Endothelial cell of umbilical vein (primary cell): ENCODE measurements around the gene ITSN1. TPM values are rescaled to one million over a fixed set of nuclear protein-coding genes. Genes with fewer than 3 reads are reported as not detected.
A peak's percentile ranks its signal among the peaks of the same experiment; 100 is the strongest.

Experiments
- BruUV-seq: library from RNA; stranded (reverse); fragments of 400-500 nt; replicated peaks from 2 replicates; lab custom pipeline; 2021; lab: Mats Ljungman, UMichigan
- CTCF ChIA-PET: fragments of 300-600, 350-600 bp; sonication (Branson Sonifier 250); formaldehyde crosslinking; loops from one replicate; lab custom pipeline; 2021; ENCODE audit warnings: antibody characterized with exemption, inconsistent platforms; lab: Charles Lee
- POLR2A ChIA-PET: fragments of 300-600, 350-600 bp; sonication (Branson Sonifier 250); formaldehyde crosslinking; loops from one replicate; lab custom pipeline; 2021; ENCODE audit warnings: antibody characterized with exemption, inconsistent platforms; lab: Charles Lee
- DNase-seq: peaks from one replicate; pipeline ENCODE4 v3.0.0-alpha.2; 2011; ENCODE audit warnings: low read depth, low spot score
- FAIRE-seq: peaks from 2 replicates; lab custom pipeline; 2011; peaks lifted over from hg19 to GRCh38; lab: Jason Lieb, UNC
- H2AFZ ChIP-seq: 2 replicates; pipeline ENCODE4 v1.6.0; 2012; ENCODE audit warnings: low read depth, low read length, control low read depth, inconsistent platforms
- H3K27ac ChIP-seq: 2 replicates; pipeline ENCODE4 v1.5.1; 2011; ENCODE audit warnings: low read depth, mild to moderate bottlenecking, control low read depth, low read length, moderate library complexity; ENCODE audit not compliant: insufficient read depth
- H3K27me3 ChIP-seq, 2 experiments: 2 replicates each; pipeline versions ENCODE4 v1.6.0 to v1.6.1; 2011; ENCODE audit warnings: low read length in 2 of 2, mixed read lengths in 1 of 2; ENCODE audit not compliant: control insufficient read depth in 2 of 2, insufficient read depth in 2 of 2
- H3K36me3 ChIP-seq, 2 experiments: 2 replicates in 1 of 2; 3 replicates in 1 of 2; pipeline ENCODE4 v1.5.1; 2011; ENCODE audit warnings: low read length in 2 of 2, mild to moderate bottlenecking in 1 of 2, moderate library complexity in 1 of 2; ENCODE audit not compliant: control insufficient read depth in 2 of 2, insufficient read depth in 2 of 2; ENCODE audit errors: extremely low read depth in 1 of 2
- H3K4me1 ChIP-seq: 3 replicates; pipeline ENCODE4 v1.5.1; 2011; ENCODE audit warnings: mild to moderate bottlenecking, low read length; ENCODE audit not compliant: control insufficient read depth, insufficient read depth; ENCODE audit errors: extremely low read depth
- H3K4me2 ChIP-seq: 2 replicates; pipeline ENCODE4 v1.6.1; 2011; ENCODE audit warnings: low read length, control low read depth, mixed read lengths; ENCODE audit not compliant: insufficient read depth
- H3K4me3 ChIP-seq, 3 experiments: fragments of 200-600 bp in 1 of 3; sonication (generic), shearing (Covaris generic) in 1 of 3; replicated peaks in 1 of 3; 2 replicates each; pipeline ENCODE4 v1.5.1; 2011 to 2016; ENCODE audit warnings: control low read depth in 3 of 3, low read length in 3 of 3, mild to moderate bottlenecking in 2 of 3, inconsistent platforms in 1 of 3, low read depth in 1 of 3, moderate library complexity in 1 of 3; ENCODE audit not compliant: insufficient read depth in 1 of 3
- H3K79me2 ChIP-seq: 2 replicates; pipeline ENCODE4 v1.6.0; 2012; ENCODE audit warnings: low read length, inconsistent platforms; ENCODE audit not compliant: control insufficient read depth, insufficient read depth
- H3K9ac ChIP-seq: replicated peaks from 2 replicates; pipeline ENCODE3; 2011; ENCODE audit warnings: low read length, control low read depth; ENCODE audit not compliant: insufficient read depth; ENCODE audit errors: extremely low read depth
- H3K9me1 ChIP-seq: replicated peaks from 3 replicates; pipeline ENCODE4 v1.6.0; 2011; ENCODE audit warnings: mild to moderate bottlenecking, low read length; ENCODE audit not compliant: control insufficient read depth, insufficient read depth; ENCODE audit errors: extremely low read depth
- H3K9me3 ChIP-seq: replicated peaks from 2 replicates; pipeline ENCODE4 v1.5.1; 2012; ENCODE audit warnings: low read length, inconsistent platforms; ENCODE audit not compliant: control insufficient read depth, insufficient read depth
- H4K20me1 ChIP-seq: replicated peaks from 2 replicates; pipeline ENCODE3; 2011; ENCODE audit warnings: mild to moderate bottlenecking, low read length; ENCODE audit not compliant: control insufficient read depth, insufficient read depth; ENCODE audit errors: extremely low read depth
- CTCF ChIP-seq, 2 donors: IDR thresholded peaks; 1 replicate in 1 of 2; 2 replicates in 1 of 2; pipeline ENCODE4 v1.5.1; 2011; ENCODE audit warnings: low read length in 2 of 2, mild to moderate bottlenecking in 2 of 2, moderate library complexity in 2 of 2, control low read depth in 1 of 2, inconsistent platforms in 1 of 2, low read depth in 1 of 2; ENCODE audit not compliant: insufficient read depth in 1 of 2; ENCODE audit errors: extremely low read depth in 1 of 2
- FOS ChIP-seq: IDR thresholded peaks from 2 replicates; pipeline ENCODE4 v1.6.1; 2011; ENCODE audit warnings: mild to moderate bottlenecking, low read length, moderate library complexity, borderline replicate concordance; ENCODE audit not compliant: insufficient read depth
- GATA2 ChIP-seq: IDR thresholded peaks from 2 replicates; pipeline ENCODE4 v1.7.0; 2011; ENCODE audit warnings: low read depth, mild to moderate bottlenecking, moderate library complexity, mixed read lengths, low read length; ENCODE audit not compliant: insufficient read length, insufficient read depth
- MYC ChIP-seq: IDR thresholded peaks from one replicate; pipeline ENCODE4 v1.6.1; 2011; ENCODE audit warnings: mild to moderate bottlenecking, low read depth, low read length
- POLR2A ChIP-seq: IDR thresholded peaks from 2 replicates; pipeline ENCODE4 v1.6.1; 2012; ENCODE audit warnings: low read depth, mild to moderate bottlenecking, control low read depth, low read length
- POLR2AphosphoS5 ChIP-seq: IDR thresholded peaks from 2 replicates; pipeline ENCODE4 v1.6.1; 2012; ENCODE audit warnings: low read depth, mild to moderate bottlenecking, control low read depth, low read length, moderate library complexity; ENCODE audit not compliant: insufficient read depth
- dilution Hi-C: fragments of 300-500 bp; cut with MboI; formaldehyde crosslinking; loops from one replicate; pipeline ENCODE4 v1.15.0; 2019; ENCODE audit warnings: low sequenced_read_pairs; ENCODE audit not compliant: extremely low pct_ligation_motif_present
- intact Hi-C: fragments of 100-400 bp; cut with micrococcal nuclease; formaldehyde crosslinking; loops from one replicate; pipeline ENCODE4 v1.10.0; 2022
- polyA plus RNA-seq, 4 experiments: library from polyadenylated mRNA; depleted of rRNA in 3 of 4; stranded (reverse) in 3 of 4; unstranded in 1 of 4; fragments of >200 nt; gene quantifications; 2 replicates each; pipeline versions ENCODE4 v1.2.1 to v1.2.3, GENCODE V29; 2011 to 2012; ENCODE audit warnings: missing spikeins in 1 of 4
- total RNA-seq: library from RNA; stranded (reverse); gene quantifications from 2 replicates; pipeline ENCODE4 v1.2.3, GENCODE V29; 2021

ITSN1 gene
- total and polyA plus RNA-seq, 2 donors (not counting 3 experiments of a cell fraction or from before 2014, with no cell fraction given), result 72.2 to 86.8 TPM

GRCh38 chr21:33894736-33895288 is 252.5 kb downstream of the ITSN1 start:
- POLR2A ChIA-PET, result no interaction called here
- Histone ChIP-seq H3K4me1 (peaks cover 30% of the 10 kb centered on the region), H3K27me3 (no peaks in the 10 kb centered on the region), H3K4me2 (peak overlapping the region; percentile 38), H3K9me1 (no peaks in the 10 kb centered on the region), H3K27ac (no peak overlapping the region), H3K36me3 (no peaks in the 10 kb centered on the region), H3K4me3 (peak overlapping the region in 1 of 3 experiments; percentile 3), H4K20me1 (no peaks in the 10 kb centered on the region), H3K9ac (peak overlapping the region; percentile 10), H3K79me2 (no peaks in the 10 kb centered on the region), H2AFZ (peak overlapping the region; percentile 63), H3K9me3 (no peaks in the 10 kb centered on the region)
- intact Hi-C loops (loop anchor here (1.0 to 5.0 kb wide), 6 partner anchors 58 to 352 kb away; partner anchors contain the start of genes DONSON, GART, ITSN1 and SON), dilution Hi-C loops (no loop called here)
- peak; percentile 92 for DNase-seq
- no peak for TF ChIP-seq MYC
- TF ChIP-seq FOS, result no peak
- peak; percentile 75 to 78 for TF ChIP-seq CTCF (IDR thresholded peaks at IDR 0.05; ENCODE audit: extremely low read depth in 1 of 2, insufficient read depth in 1 of 2, low read depth in 1 of 2, low read length in 2 of 2)
- no peak for TF ChIP-seq GATA2
- no peak for TF ChIP-seq POLR2AphosphoS5
- no peak for TF ChIP-seq POLR2A
- peak; percentile 97 for FAIRE-seq
- CTCF ChIA-PET, result interaction anchor here (0.7 to 4.7 kb wide), 21 partner anchors 9 to 350 kb away, joined by 3 to 33 read pairs (median 4); partner anchors contain the start of gene DONSON
- BruUV-seq, result no TSS peak
